GM23248 (cell line): ENCODE results near the gene PRDM16.

Experiments
- EZH2 ChIP-seq: fragments of 200-600 bp; sonication (generic); IDR thresholded peaks from 2 replicates; pipeline ENCODE4 v1.6.1; 2018; ENCODE audit warnings: antibody characterized with exemption, mild to moderate bottlenecking; ENCODE audit not compliant: insufficient read depth, poor library complexity, severe bottlenecking
- EZH2phosphoT487 ChIP-seq: fragments of 200-600 bp; sonication (generic); IDR thresholded peaks from 2 replicates; pipeline ENCODE4 v1.6.1; 2018; ENCODE audit warnings: antibody characterized with exemption, moderate library complexity, mild to moderate bottlenecking, low read depth; ENCODE audit not compliant: insufficient read depth

- TF ChIP-seq EZH2 (no peak), EZH2phosphoT487 (no peak)
Measured at GRCh38 chr1:3473381-3473844, 404.4 kb downstream of the PRDM16 start.
